NCI-H2171 treated with DMSO at 0.1 percent for 48 hours (cell line): ENCODE measurements around the gene ADCY1.
A peak's percentile ranks its signal among the peaks of the same experiment; 100 is the strongest.
"Not testable (repeated sequence)": the region's sequence is repeated elsewhere in the genome, so short reads cannot be mapped to it uniquely, and the experiment has no call there.

Experiments used
- DNase-seq: peaks from one replicate; lab custom pipeline; 2025; lab: John Stamatoyannopoulos, UW

Gene ADCY1

DNA sequence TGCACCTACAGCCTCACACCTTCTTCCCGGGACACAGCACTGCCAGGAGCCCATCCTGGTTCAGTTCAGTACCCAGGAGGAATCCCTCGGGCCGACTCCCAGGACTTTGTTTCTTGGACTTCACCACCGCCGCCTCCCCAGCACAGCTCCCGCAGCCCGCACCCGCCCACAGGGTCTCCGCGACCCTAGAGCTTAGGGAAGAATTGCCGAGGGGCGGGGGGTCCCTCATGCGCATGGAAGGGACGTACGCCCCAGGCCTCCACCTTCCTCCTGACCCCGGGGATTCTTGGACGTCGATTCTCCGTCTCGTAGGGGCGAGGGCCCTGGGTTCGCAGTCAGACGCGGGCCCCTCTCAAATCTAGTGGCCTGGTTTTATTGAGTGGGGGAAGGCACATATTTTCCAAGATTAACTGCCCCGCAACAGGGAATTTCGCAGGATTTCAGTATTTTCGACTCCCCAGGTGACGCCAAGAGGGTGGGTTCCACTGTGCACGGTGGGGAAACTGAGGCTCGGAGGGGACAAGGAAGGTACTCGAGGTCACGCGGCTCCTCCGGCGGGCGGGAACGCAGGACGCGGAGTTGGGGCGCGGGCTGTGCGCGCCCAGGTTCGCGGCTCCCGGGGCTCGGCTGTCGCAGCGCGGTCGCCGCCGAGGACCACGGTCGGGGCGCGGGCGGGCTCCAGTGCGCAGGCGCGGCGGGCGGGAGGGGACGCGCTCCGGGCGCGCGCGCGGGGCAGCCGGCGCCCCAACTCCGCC is at the start of gene ADCY1:
Gene ADCY1 (plus strand): TSS at position 708 of the 755 bp plus-strand sequence. CDS start 176 bp downstream, outside the sequence.
- peak; percentile 39 for DNase-seq

DNA sequence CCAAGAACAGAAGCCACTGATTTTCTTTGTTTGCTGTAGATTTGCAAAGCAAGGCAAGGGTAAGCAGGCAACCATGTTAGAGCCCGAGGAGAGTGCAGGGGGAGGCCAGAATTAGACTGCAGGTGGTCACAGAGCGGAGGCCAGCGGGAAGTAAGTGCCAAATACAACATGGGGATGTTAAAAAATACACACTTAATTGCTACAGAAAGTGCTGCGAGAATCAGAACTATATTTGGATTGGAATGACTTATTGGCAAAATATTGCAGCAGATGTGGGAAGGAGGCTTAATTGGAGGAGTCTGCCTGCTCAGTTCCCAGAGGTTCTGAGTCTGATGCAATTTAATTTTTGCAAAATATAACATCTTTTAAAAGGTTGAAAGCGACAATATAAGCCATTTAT is 49.7 kb upstream of the ADCY1 start:
- DNase-seq, result no peak

DNA sequence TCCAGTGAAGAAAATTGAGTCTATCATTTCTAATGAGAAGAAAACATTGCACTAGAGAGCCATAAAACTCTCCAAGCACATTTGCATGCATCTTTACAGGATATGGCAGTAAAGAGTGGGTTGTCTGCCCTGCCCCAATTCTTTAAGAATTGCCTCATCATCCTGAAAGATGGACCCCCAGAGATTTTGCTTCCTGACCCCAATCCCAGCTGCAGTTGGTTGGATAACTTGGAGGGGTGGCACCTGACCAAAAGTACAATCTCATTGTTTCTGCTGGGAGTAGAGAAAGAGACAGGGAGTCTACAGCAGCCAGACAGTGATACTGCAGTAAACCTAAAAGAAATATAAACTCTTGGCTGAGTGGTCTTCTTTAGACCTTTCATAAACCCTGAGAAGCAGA is 49.1 kb upstream of the ADCY1 start:
- DNase-seq, result no peak

DNA sequence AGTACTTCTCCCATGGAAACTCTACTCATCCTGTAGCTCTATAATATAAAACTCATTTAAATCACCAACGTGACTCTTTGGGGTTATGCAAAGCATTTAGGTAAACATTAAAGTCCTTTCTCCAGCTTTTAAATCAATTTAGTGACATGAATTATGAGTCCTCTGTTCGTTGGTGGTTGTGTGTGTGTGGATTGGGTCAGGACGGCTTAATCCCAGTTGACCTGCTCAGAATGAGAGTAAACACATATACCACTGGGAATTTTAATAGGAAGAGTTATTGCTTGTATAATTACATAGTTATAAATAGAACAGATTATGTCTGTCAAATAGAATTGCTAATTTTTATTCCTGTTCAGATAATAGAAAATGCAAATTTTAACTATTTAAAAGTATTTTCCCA is 30.7 kb upstream of the ADCY1 start:
- DNase-seq, result no peak

- DNase-seq, result not testable (repeated sequence)
Observed at GRCh38 chr7:45545105-45545710, 29.0 kb upstream of the ADCY1 start.

- not testable (repeated sequence) for DNase-seq
Observed at GRCh38 chr7:45548917-45549316, 25.3 kb upstream of the ADCY1 start.

GRCh38 chr7:45563401-45563800 is 10.8 kb upstream of the ADCY1 start:
- DNase-seq, result no peak

DNA sequence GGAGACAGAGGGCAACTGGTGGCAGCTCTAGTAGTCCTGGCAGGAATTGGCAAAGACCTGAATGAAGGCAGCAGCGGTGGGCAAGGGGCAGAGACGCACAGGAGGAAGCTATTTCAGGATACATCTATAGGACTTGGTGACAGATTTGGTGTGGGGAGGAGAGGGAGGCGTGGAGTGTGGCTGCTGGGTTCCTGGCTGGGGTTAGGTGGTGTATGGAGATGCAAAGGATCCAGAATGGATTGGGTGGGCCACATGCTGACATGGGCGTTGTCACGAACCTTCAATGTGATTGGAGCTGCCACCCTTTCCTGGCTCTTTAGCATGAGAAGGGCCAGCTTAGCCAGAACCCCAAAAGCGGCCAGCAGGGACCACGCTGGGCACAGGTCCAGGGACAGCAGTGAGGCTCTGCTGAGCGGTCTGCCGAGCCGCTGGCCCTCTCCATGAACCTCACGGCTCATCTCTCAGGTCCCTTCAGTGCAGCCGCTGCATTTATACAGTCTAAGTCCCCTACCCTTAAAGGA is 10.2 kb upstream of the ADCY1 start:
- DNase-seq, result no peak

DNA sequence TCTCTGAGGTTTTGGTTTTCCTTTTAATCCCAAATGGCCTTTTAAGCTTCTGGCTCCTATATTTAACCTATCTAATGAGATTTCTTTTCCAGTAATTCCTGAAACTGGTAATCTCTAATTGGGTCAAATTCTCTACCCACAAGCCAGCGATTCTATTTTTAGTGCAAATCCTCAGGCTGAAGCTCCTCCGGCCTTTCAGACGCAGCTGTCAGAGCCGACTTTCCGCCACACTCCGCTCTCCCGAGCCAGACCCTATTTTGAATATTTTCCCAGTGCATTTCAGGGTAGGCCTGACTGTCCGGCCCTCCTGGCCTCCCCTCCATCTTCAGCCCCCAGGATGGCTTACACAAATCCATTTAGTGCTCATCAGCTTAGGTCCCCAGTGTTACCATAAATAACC is 9.7 kb upstream of the ADCY1 start:
- no peak for DNase-seq

DNA sequence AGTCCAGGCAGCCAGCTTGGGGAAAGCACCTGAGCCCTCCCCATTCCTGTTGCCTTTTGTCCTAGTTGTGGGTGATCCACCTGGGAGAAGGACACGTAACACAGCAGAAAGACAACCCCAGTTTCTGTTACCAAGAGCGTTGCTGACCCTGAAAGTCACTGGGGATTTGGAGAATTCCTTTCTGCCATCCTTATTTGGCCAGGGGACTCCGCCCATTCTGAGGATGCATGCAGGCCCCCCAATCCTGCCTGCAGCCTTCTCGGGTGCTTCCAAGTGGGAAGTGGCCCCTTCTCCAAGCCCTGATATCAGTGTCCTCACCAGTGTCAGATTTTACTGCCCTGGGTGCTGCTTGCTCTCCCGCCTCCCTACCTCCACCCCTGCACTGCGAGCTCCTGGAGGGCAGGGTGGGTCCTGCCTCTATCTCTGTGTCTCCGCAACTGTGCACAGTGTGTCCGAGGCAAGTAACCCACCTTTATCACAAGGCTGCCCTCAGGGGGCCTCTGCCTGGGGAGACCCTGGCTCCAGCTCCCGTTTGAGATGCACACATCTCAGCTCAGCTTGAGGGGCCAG is 9.2 kb upstream of the ADCY1 start:
- no peak for DNase-seq

DNA sequence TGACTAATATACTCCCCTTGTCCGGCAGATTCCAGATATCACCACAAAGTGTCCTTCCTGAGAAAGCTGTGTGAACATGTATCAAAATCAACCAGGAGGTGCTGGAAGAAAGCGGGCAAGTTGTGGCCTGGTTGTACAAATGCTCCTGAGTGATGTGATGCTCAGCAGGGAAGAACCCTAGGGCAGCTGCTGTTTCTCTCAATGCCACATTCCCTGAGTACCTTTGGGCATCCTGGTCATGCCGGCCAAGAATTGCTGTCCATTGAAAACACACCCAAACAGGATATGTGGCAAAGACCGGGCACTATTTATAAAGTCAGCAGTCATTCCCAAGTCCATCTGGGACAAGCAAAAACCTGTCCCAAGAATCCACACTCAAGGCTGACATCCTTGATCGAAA is 7.8 kb upstream of the ADCY1 start:
- DNase-seq, result no peak

GRCh38 chr7:45566961-45567360 is 7.2 kb upstream of the ADCY1 start:
- DNase-seq, result no peak

DNA sequence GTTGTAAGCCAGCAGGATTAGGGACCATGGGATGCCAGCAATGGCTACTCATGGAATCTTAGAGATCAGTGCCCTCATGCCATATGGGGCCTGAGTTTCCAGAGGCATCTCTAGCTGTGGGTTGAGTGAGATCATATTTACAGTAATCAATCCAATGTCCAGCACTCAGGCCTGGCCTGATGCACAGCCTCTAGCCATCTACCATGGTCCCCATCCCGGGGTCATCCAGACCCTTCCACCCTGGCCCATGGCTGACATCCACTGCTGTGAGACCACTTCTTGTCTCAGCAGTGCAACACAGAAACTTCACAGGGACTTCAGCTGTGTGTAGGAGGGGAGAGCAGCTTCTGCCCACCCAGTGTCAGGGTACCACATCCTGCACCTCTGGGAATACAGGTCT is 6.5 kb upstream of the ADCY1 start:
- no peak for DNase-seq

GRCh38 chr7:45568536-45569289 is 5.5 kb upstream of the ADCY1 start:
- DNase-seq, result no peak

- no peak for DNase-seq
Observed at GRCh38 chr7:45569290-45569685, 4.9 kb upstream of the ADCY1 start.

DNA sequence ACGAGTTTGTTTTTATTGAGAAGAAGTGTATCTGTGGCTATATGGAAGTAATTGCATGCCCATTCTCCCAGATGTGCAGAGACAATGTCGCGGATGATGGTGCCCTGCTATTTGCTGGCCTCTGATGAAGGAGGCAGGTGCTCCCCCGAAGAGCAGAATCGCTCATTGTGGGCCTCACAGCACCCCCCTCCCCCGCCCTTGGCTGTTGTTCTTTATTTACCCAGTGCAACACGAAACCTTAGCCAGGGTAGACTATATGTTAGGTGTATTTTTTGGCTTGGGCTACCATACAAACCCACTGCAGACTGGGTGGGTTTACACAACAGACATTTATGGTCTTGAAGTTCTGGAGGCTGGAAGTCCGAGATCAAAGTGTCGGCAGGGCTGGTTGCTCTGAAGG is 3.4 kb upstream of the ADCY1 start:
- no peak for DNase-seq

GRCh38 chr7:45573204-45573603 is 964 bp upstream of the ADCY1 start:
- DNase-seq, result no peak

- DNase-seq, result peak; percentile 29
Observed at GRCh38 chr7:45574416-45574668, 174 bp downstream of the ADCY1 start.

- no peak for DNase-seq
Observed at GRCh38 chr7:45574669-45575500, 717 bp downstream of the ADCY1 start.

DNA sequence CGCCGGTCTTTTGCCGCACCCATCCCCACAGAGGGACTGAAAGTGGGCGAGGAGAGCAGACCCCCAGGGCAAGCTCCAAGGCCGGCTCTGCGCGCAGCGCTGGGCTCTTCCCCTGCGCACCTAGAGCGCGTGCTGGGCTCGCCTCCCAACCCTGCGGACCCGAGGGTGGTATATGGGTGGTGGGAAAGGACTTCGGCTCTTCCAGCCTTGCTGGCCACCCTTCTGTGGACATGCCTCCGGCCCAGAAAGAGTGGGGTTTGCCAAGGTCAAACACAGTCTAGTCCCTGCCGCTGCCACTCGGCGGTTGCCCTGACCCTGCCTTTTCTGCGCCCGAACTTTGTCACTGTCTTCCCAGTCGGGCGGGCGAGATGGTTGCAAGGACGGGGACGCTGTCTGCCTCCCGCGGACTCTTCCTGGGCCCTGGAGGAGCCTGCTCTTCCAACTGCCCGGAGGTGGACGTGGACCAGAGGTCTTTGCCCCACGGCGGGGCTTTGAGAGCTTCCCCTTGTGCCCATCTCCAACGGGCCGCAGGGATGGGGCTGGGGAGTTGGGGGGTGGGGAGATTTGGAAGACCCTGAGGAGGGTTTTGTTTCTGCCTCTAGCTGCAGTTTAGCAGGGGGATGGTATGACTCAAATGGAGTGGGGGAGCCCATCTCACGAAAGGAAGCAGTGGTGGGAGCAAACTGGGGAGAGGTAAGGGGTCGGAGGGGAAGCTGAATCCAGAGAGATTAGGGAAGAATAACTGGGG is 1.5 kb downstream of the ADCY1 start:
- DNase-seq, result no peak

GRCh38 chr7:45576249-45576929 is 2.2 kb downstream of the ADCY1 start:
- DNase-seq, result no peak
